Left ventricle myocardium inferior (tissue), 1 donor: Measurements from ENCODE around the gene PLXNC1. TPM values are rescaled to one million over a fixed set of nuclear protein-coding genes. Genes with fewer than 3 reads are reported as not detected.

Source experiments
- DNase-seq: peaks from one replicate; pipeline ENCODE4 v3.0.0-alpha.2; 2020
- H3K27ac ChIP-seq: fragments of 200-600 bp; replicated peaks from 2 replicates; pipeline ENCODE4 v1.8.0; 2021
- H3K27me3 ChIP-seq: fragments of 200-600 bp; 2 replicates; pipeline ENCODE4 v1.8.0; 2021; ENCODE audit warnings: low read depth
- H3K36me3 ChIP-seq: fragments of 200-600 bp; 2 replicates; pipeline ENCODE4 v1.8.0; 2021
- H3K4me1 ChIP-seq: fragments of 200-600 bp; 2 replicates; pipeline ENCODE4 v1.8.0; 2021
- H3K4me3 ChIP-seq: fragments of 200-600 bp; 2 replicates; pipeline ENCODE4 v1.8.0; 2021; ENCODE audit warnings: mild to moderate bottlenecking, moderate library complexity
- H3K9me3 ChIP-seq: fragments of 200-600 bp; replicated peaks from 2 replicates; pipeline ENCODE4 v1.8.0; 2021
- intact Hi-C: fragments of 100-400 bp; cut with micrococcal nuclease; formaldehyde crosslinking; loops from one replicate; pipeline ENCODE4 v1.11.0; 2022
- long read RNA-seq: library from polyadenylated mRNA; unstranded; transcript quantifications from one replicate; pipeline ENCODE4 v2.0.0, GENCODE V29; 2021
- total RNA-seq: library from RNA; stranded (reverse); fragmentation: NEBNext Ultra II Directional; extraction: Animal tissue kit (Norgen Biotek cat#: 25700); gene quantifications from one replicate; pipeline ENCODE4 v1.2.1, GENCODE V29; 2021
- TF ChIP-seq, protein P1 (sequence below): fragments of 200-600 bp; IDR thresholded peaks from 2 replicates; pipeline ENCODE4 v1.8.0; 2021; ENCODE audit warnings: antibody characterized with exemption, mild to moderate bottlenecking, borderline replicate concordance
- donor health status: DM: no; HTN: yes; CAD: no; lungs with severe emphysema.

The PLXNC1 gene
- 2.5 TPM for total RNA-seq
- long read RNA-seq, full-length matches to known transcripts = 2 of 2 reads
- long read RNA-seq, partial matches to known transcripts = 0 of 2 reads
- long read RNA-seq, other reads (novel, unspliced or antisense) = 0 of 2 reads

- H3K27ac ChIP-seq = peak within 1 kb of the TSS; percentile 16
- intact Hi-C loops = no loop called here
- peaks cover 34% of the 10 kb centered on the region for H3K4me1 ChIP-seq
- TF ChIP-seq, protein P1, sequence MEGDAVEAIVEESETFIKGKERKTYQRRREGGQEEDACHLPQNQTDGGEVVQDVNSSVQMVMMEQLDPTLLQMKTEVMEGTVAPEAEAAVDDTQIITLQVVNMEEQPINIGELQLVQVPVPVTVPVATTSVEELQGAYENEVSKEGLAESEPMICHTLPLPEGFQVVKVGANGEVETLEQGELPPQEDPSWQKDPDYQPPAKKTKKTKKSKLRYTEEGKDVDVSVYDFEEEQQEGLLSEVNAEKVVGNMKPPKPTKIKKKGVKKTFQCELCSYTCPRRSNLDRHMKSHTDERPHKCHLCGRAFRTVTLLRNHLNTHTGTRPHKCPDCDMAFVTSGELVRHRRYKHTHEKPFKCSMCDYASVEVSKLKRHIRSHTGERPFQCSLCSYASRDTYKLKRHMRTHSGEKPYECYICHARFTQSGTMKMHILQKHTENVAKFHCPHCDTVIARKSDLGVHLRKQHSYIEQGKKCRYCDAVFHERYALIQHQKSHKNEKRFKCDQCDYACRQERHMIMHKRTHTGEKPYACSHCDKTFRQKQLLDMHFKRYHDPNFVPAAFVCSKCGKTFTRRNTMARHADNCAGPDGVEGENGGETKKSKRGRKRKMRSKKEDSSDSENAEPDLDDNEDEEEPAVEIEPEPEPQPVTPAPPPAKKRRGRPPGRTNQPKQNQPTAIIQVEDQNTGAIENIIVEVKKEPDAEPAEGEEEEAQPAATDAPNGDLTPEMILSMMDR = no peak
- peaks cover 26% of the 10 kb centered on the region for H3K27me3 ChIP-seq
- peak within 1 kb of the TSS; percentile 77 for H3K4me3 ChIP-seq
- H3K36me3 ChIP-seq = no peaks in the 10 kb centered on the region
- DNase-seq = peak; percentile 62
- no peaks in the 10 kb centered on the region for H3K9me3 ChIP-seq
Observed at GRCh38 chr12:94147991-94148738, at the start of gene PLXNC1. Gene PLXNC1, plus strand, starts transcription at chr12:94148577. Its CDS starts 395 bp downstream, at chr12:94148972.

DNA sequence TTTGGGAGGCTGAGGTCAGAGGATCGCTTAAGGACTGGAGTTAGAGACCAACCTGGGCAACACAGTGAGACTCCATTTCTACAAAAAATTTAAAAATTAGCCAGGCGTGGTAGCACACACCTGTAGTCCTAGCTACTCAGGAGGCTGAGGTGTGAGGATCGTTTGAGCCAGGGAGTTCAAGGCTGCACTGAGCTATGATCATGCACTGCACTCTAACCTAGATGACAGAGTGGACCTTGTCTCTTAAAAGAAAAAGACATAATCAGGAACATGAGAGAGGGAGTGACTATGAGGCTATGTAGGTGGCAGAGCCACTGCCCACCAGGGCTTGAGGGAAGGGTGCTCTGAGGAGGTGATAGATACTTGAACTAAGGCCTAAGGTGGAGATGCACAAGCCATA lies 49.2 kb upstream of the PLXNC1 start:
- H3K9me3 ChIP-seq = no peaks in the 10 kb centered on the region
- H3K27ac ChIP-seq = no peak overlapping the region
- no peak for DNase-seq
- TF ChIP-seq, protein P1 = no peak
- H3K36me3 ChIP-seq = no peaks in the 10 kb centered on the region
- H3K27me3 ChIP-seq = peaks cover 5% of the 10 kb centered on the region
- peaks cover 15% of the 10 kb centered on the region for H3K4me1 ChIP-seq
- H3K4me3 ChIP-seq = no peak overlapping the region
- intact Hi-C loops = no loop called here

DNA sequence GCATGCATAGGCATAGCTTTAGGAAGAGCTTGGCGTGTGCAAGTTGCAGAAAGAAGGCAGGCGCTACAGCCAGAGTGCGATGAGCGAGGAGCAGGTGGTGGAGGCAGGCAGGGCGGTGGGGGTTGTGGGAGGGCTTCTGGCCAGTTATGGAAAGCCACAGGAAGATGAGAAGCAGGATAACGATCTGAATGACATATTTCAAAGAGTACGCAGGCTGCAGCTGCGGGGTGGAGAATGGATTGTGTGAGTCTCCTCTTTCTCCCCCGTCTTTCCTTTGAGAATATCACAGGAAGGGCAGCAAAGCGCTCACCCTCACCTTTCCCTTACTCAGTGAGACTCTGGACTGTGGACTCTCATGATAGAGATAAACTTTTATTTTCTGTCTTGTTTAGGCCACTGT lies 48.7 kb upstream of the PLXNC1 start:
- intact Hi-C loops = loop anchor here (5.0 to 10.0 kb wide), 2 partner anchors 335 to 532 kb away; no protein-coding TSS in a partner anchor
- TF ChIP-seq, protein P1 = no peak
- DNase-seq = no peak
- Histone ChIP-seq H3K27ac (no peak overlapping the region), H3K4me3 (no peak overlapping the region), H3K9me3 (no peaks in the 10 kb centered on the region), H3K27me3 (peaks cover 9% of the 10 kb centered on the region), H3K36me3 (no peaks in the 10 kb centered on the region), H3K4me1 (peaks cover 15% of the 10 kb centered on the region)

DNA sequence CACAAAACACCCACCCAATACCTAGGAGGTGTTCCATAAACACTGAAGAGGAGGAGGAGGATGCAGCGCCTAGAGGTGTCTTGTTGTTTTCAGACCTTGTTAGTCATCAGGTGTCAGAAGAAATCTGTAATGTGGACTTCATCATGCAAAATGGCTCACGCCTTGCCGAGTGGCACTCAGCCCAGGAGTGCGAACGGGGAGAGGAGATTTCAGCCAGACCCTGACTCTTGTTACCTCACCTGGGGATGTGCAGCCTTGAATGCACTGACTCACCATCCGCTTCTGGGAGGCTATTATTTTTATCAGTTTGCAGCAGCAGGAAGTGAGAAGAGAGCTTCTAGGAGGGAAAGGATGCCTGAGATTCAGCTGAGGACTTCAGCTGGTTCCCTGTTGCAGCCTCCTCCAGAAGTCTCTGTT lies 48.2 kb upstream of the PLXNC1 start:
- no peak for DNase-seq
- Histone ChIP-seq H3K9me3 (no peaks in the 10 kb centered on the region), H3K4me1 (peaks cover 15% of the 10 kb centered on the region), H3K27ac (no peak overlapping the region), H3K27me3 (peaks cover 15% of the 10 kb centered on the region), H3K4me3 (no peak overlapping the region), H3K36me3 (no peaks in the 10 kb centered on the region)
- TF ChIP-seq, protein P1 = no peak
- intact Hi-C loops = loop anchor here (5.0 to 10.0 kb wide), 2 partner anchors 335 to 533 kb away; no protein-coding TSS in a partner anchor

DNA sequence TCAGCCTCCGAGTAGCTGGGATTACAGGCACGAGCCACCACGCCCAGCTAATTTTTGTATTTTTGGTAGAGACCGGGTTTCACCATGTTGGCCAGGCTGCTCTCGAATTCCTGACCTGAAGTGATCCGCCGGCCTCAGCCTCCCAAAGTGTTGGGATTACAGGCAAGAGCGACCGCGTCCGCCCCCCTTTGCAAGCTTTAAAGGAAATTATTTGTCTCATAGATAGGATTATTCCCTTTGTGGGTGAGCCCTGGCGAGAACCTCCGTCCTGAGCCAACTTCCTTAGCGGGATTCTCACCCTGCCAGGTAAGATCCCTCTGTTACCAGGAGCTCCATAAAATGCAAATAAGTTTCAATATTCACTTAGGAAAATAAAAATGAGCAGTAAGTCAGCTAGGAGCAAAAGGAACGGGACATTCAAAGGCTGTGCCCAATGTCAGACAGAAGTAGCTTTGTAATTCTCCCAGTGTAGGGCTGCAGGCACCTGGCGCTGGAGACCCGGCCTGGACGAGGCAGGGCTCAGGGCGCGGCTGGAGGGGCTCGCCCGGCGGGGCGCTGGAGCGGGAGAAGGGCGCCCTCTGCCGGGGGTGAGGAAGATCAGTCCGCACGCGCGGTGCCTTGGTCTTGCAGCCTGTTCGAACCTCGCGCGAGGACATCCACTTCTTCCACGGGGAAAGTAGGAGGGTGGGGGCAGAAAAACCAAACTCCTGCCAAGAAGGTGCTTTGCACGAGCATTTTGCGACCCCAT lies 47.2 kb upstream of the PLXNC1 start:
- TF ChIP-seq, protein P1 = peak; percentile 96
- Histone ChIP-seq H3K4me1 (peaks cover 15% of the 10 kb centered on the region), H3K36me3 (no peaks in the 10 kb centered on the region), H3K27ac (peak overlapping the region; percentile 16), H3K4me3 (peak overlapping the region; percentile 75), H3K27me3 (peaks cover 18% of the 10 kb centered on the region), H3K9me3 (no peaks in the 10 kb centered on the region)
- DNase-seq = peak; percentile 79
- intact Hi-C loops = loop anchor here (5.0 to 10.0 kb wide), 2 partner anchors 336 to 534 kb away; no protein-coding TSS in a partner anchor
